ENCODE data around the gene BUB3.

The BUB3 gene

GRCh38 chr10:123141791-123142700 is 12.2 kb upstream of the BUB3 start:
- no peak for DNase-seq

- no peak for DNase-seq
Observed at GRCh38 chr10:123142701-123143161, 11.5 kb upstream of the BUB3 start.

- DNase-seq: no peak
Observed at GRCh38 chr10:123143162-123143824, 10.9 kb upstream of the BUB3 start.

- no peak for DNase-seq
Observed at GRCh38 chr10:123143825-123144168, 10.4 kb upstream of the BUB3 start.

DNA sequence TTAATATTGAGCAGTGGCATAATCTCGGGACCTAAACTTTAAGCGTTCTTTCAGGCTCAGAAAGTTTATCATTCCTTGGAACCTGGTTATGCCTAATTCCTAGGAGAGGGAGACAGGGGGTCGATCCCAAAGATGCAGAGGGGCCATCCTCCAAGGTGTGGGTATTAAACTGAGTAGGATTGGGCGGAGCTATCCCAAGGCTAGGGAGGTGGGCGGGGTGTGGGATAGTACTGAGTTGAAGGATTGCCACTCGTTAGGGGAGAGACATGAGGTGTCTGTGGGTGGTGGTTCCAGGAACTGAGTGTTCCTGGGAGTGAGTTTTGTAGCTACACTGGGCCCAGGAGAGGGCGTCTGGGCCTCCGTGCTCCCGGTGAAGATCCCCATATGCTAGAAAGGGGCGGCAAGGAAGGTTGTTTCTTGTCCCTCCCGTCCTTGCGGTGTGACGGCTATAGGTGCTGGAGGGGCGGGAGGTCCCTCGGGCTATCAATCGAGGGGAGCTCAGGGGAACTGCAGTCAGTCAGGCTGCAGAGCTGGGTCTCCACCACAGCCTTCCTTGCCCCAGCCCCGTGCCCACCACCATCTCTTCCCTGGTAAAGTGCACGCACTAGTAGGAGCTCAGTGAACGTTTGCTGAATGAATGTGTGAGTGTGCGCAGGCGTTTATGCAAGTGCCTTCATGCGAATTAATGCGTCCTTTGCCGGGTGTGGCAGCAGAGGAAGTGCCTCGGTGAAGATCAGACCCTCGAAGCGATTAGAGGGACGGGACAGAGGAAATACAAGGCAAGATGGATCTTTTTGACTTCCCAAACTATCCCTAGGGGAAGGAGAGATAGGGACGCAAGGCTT is 9.3 kb upstream of the BUB3 start:
- no peak for DNase-seq

GRCh38 chr10:123145542-123146012 is 8.6 kb upstream of the BUB3 start:
- DNase-seq: no peak

DNA sequence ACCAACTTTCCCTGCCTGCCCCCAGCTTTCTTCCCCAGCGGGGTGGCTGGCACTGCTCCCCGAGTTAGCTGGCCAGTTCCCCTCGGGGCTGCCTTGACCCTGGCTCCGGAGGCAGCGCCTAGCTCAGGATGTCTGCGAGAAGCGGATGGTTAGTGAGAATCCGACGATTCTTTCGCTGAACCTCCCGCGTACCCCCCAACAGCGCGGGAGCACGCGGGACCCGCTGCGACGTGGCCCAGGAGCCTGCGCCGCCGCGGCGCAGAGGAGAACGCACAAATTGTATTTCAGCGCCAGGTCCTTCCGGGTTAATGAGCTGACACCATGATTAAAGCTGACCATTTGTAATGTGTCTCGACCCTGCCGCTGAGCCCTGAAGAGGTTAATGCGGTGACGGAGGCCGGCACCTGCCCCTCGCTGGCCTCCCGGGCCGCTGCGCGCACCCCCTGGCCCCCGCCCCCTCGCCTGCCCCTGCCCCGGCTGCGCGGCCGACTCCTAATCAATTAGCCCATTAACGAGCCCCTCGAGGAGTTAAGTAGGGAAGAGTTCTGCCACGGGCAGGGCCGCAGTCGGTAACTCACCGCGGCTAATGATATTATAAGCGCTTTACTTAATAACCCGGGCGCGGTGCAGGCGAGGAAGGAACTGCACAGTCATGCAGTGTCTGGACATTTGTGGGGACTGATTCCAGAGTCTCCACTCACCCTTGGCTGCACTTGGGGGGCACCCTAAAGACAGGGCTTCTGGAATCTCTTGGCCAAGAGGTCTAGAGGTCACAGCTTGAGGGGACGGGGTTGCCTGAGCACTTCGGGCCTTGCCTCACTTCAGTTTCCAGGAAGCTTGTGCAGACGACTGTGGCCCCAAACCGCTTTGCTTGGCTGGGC is 7.9 kb upstream of the BUB3 start:
- DNase-seq: no peak

- DNase-seq: no peak
Observed at GRCh38 chr10:123146894-123147634, 7.1 kb upstream of the BUB3 start.

DNA sequence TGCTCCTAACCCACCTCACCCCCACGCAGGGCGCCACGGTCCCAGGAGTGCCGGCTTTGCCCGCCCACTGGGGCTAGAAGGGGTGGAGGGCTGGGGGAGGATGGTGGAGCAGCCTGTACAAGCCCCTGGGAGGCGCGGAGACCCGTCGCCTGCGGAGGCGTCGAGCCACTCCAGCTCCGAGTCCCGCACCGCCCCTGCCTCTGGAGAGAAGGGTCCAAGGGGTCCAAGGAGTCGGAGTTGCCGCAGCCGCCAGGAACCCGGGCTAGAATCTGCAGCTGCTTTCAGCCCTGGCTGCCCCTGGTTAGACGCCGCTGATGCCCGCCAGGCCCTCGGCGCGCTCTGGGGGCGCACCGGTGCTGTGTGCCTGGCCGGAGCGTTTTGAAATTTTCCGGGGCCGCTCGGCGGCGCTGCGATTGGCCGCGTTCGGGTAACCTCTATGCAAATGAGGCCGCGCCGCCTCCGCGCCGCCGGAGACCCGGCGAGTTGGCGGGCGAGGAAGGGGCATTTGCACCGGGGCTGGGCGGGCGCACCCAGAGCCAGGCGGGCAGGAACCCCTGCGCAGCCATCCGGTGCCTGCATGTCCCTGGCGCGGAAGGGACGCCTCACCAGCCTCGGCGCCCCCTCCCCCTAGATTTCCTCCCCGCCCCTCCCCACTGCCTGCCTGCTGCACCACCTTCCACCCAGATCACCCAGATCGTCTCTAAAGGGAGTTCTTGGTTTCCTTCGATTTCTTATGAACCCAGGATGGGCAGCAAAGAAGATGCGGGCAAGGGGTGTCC is 6.4 kb upstream of the BUB3 start, which contains the start of gene HMX2:
Gene HMX2, plus strand, starts transcription at position 502 of the 779 bp plus-strand sequence. Its CDS starts 243 bp downstream, at position 745.
- DNase-seq: no peak

GRCh38 chr10:123148414-123149161 is 5.6 kb upstream of the BUB3 start:
- DNase-seq: no peak

DNA sequence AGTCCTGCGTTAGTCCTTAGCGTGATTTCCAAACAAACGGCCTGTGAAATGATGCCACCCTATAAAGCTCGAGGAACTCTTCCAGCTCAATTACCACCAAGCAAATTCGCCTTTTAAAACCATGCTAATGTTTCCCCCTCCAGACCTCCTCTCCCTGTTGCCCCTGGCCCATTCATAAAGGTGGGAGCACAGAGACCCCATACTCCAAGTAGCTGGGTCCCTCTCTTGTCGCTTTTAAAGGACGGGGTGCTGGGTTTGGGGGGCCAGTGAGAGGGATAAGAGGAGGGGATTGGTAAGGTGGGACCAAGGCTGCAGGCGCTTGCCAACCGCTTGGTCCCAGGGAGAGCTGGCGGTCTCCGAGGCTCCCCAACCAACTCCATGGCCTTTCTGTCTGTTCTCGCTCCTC is 5.0 kb upstream of the BUB3 start:
- no peak for DNase-seq

DNA sequence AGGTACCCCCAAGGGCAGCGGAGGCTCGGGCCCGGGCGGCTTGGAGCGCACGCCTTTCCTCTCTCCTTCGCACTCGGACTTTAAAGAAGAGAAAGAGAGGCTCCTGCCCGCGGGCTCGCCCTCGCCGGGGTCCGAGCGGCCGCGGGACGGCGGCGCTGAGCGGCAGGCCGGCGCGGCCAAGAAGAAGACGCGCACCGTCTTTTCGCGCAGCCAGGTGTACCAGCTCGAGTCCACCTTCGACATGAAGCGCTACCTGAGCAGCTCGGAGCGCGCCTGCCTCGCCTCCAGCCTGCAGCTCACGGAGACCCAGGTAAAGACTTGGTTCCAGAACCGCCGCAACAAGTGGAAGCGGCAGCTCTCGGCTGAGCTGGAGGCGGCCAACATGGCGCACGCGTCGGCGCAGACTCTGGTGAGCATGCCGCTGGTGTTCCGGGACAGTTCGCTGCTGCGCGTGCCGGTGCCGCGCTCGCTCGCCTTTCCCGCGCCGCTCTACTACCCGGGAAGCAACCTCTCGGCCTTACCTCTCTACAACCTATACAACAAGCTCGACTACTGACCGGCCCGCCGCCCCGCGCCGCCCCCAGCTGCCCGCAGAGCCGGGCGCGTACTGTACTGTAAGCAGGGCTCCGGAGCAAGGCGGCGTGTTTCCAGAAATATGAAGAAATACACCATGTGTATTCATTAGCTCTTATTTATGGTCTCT is 4.5 kb upstream of the BUB3 start:
- DNase-seq: no peak

DNA sequence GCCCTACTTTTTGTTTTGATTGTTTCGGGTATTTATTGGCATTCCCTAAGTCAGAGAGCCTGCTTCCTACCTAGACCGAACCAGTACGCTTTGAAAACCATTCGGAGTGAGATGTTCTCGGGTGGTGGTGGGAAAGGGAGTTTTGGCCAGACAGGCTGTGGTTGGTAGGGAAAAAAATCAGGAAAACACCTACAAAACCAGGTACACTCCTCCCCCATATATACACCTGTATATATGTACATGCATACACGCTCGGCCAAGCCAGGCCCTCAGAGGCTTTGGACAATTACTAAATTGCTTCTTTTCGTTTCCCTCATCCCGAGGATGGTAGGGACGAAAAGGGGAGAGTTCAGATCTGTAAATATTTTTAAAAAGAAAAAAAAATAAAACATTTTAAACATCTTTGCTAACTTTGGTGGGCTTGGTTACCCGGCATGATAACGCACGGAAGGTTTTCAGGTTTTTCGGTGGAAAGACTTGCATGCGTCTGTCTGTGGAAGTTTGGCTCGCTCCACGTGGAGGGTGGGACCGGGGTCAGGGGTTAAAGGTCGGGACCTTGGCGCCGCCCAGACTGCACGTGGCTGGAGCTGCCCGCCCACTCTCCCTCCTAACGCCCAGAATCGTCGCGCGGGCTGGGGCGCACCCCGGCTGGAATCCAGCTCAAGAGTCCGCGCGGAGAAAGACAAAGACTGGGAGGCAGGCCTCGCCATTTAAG is 3.8 kb upstream of the BUB3 start:
- DNase-seq: no peak

- DNase-seq: no peak
Observed at GRCh38 chr10:123150986-123151736, 3.0 kb upstream of the BUB3 start.

DNA sequence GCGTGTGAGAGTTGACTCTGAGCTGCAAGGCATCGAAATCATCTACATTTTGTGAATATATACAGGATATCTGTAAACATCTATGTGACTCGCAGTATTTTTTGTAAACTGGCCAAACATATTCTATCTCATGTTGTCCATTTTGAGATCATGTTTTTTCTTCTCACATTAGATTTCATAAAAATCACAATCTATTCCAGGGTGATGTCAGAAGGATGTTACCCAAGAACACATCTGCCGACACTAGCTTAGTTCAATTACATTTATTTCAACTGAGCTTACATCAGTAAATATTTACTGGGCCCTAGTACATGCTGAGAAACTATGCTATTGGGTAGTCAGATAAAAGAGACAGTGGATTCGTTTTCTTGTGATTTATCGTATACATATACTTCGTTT is 2.5 kb upstream of the BUB3 start:
- DNase-seq: no peak

DNA sequence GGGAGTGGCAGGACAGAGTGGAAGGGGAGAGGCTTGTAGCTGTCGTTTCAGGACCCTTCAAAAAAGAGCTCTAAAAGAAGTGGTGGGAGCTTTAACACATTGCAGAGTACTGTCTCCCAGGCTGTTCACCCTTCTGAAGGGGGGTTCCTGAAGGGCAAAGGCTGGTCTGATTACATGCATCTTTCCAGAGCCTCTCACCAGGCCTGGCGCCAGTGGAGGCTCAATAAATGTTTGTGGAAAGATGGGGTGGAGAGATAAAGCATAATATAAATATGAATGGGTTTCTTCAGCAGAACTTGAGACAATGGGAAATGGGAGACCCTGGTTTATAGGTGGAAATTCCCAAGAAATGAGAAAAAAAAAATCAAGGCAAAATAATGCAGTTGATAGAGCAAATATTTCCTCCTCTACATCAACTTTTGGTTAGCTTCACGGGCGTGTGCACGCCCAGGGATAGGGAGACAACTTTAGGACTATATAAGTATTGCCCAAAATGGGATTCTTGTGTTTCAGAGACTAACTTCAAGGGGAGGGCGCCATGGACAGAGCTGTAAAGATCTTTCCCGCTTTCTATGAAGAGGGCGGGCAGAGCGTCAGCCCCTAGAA is 613 bp upstream of the BUB3 start:
- no peak for DNase-seq
